GM20000 (cell line): ENCODE measurements around the gene CDH12.
"Not testable (repeated sequence)": the region's sequence is repeated elsewhere in the genome, so short reads cannot be mapped to it uniquely, and the experiment has no call there.

Source experiments
- DNase-seq: peaks from one replicate; pipeline ENCODE4 v3.0.0; 2012; ENCODE audit warnings: low spot score
- CTCF ChIP-seq: IDR thresholded peaks from 2 replicates; pipeline ENCODE4 v1.5.1; 2012; ENCODE audit warnings: mild to moderate bottlenecking, control low read depth; ENCODE audit errors: extremely low read depth, missing control alignments

The CDH12 gene

DNA sequence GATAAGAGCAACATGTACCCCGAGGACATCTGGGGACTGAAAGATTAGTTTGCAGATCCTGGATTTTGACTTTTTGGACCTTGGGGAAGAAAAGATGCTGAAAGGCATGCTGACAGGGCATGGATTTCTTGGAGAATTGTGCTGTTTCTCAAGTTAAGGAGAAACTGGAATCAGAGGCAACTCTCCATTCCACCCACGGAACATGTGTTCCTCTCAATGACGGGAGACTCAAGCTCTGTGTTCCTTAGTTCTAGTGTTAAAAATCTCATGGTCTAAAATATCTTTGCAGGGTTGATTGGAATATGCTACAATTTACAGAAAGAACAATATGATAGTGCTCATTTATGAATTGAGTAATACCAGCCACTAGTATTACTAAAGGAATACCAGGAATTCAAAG is 34.4 kb upstream of the CDH12 start:
- no peak for TF ChIP-seq CTCF
- no peak for DNase-seq

- not testable (repeated sequence) for DNase-seq
Measured at GRCh38 chr5:22858911-22859310, 5.8 kb upstream of the CDH12 start.

GRCh38 chr5:22855824-22856223 is 2.7 kb upstream of the CDH12 start:
- no peak for DNase-seq
- TF ChIP-seq CTCF, result no peak

GRCh38 chr5:22850981-22851380 is 2.2 kb downstream of the CDH12 start:
- TF ChIP-seq CTCF, result no peak
- no peak for DNase-seq

DNA sequence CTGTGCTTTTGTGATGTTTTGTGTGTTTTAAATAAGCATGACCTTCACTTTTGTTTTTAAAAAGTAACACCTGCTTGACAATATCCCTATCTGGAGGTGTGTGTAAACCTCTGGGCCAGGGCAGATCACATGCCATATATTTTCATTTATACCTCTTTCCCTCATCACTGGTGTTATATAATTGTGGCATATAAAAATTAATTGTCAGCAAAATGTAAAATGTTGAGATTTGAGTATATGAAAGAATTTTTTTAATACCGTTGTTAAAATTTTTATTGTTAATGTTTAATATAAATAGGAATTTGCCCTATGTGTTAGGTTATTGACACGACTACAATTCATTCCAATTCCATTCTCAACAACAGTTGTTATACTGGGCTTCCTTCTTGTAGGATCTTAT is 6.5 kb downstream of the CDH12 start:
- TF ChIP-seq CTCF, result no peak
- DNase-seq, result no peak

DNA sequence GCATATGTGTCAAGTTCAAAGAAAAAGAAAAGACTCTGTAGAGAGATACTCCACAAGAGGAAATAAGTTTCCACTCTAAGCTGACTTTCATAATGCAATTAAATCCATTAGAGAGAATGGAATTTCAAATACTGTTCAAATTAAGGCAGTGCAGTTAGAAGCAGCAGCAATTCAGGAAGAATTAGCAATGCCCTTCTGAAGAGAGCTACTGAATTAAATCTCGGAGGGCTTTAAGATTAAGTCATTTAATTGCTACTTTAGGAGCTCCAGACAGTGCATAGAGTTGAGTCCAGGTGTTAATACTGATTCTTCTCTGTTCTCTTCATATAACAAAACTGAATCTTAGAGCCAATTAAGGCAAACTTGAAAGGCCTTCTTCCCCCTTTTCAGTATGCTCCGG is 8.5 kb downstream of the CDH12 start:
- no peak for DNase-seq

GRCh38 chr5:22844155-22844554 is 9.0 kb downstream of the CDH12 start:
- no peak for DNase-seq
- no peak for TF ChIP-seq CTCF

More for the DNA sequence above, 8.5 kb downstream of the CDH12 start:
- TF ChIP-seq CTCF, result no peak

DNA sequence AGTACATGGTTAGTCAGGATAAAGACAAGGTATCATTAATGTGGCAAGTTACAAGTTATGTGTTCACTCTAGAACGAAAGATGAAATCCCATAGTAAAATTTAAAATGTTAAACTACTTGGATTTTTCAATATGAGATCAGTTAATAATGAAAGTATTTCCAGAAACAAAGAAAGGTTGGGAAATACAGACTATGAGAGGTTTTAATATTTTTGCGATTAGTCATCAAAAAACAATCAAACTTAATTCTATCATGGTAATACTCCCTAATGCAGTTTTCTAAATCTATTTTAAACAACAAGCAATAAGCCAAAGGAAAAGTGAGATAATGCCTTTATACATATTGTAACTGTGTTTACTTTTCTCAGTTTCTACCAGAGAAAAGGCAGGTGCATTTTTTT is 10.6 kb downstream of the CDH12 start:
- no peak for TF ChIP-seq CTCF
- DNase-seq, result no peak
